Ovary (tissue), 10 donors: ENCODE measurements around the gene ZNF124. TPM values are rescaled to one million over a fixed set of nuclear protein-coding genes. Genes with fewer than 3 reads are reported as not detected.
"Not testable (repeated sequence)": the region's sequence is repeated elsewhere in the genome, so short reads cannot be mapped to it uniquely, and the experiment has no call there.

Experiments used
- DNase-seq, 5 donors: peaks; one replicate each; pipeline ENCODE4 v3.0.0-alpha.2; 2019 to 2020
- H3K27ac ChIP-seq, 2 donors: fragments of 200-600 bp; one replicate each; pipeline versions ENCODE4 v1.5.1 to v1.8.0; 2019 to 2022
- H3K27me3 ChIP-seq: fragments of 200-600 bp; one replicate; pipeline ENCODE4 v1.8.0; 2022
- H3K36me3 ChIP-seq: fragments of 200-600 bp; sonication (generic); one replicate; pipeline ENCODE4 v1.5.1; 2019
- H3K4me1 ChIP-seq: one replicate; pipeline ENCODE4 v1.8.1; 2013; ENCODE audit warnings: mild to moderate bottlenecking, moderate library complexity; ENCODE audit not compliant: insufficient read depth
- H3K4me3 ChIP-seq: fragments of 200-600 bp; sonication (generic); one replicate; pipeline ENCODE4 v1.5.1; 2017
- H3K9me3 ChIP-seq, 2 donors: fragments of 200-600 bp in 1 of 2; sonication (generic) in 1 of 2; one replicate each; pipeline versions ENCODE4 v1.5.1 to v1.8.1; 2013 to 2019; ENCODE audit warnings: mild to moderate bottlenecking in 1 of 2, moderate library complexity in 1 of 2
- EP300 ChIP-seq: sonication (generic); formaldehyde crosslinking; IDR thresholded peaks from one replicate; pipeline ENCODE4 v1.6.1; 2017; ENCODE audit warnings: antibody characterized with exemption
- POLR2A ChIP-seq: fragments of 450-650 bp; IDR thresholded peaks from one replicate; pipeline ENCODE4 v1.6.1; 2017; ENCODE audit warnings: antibody characterized with exemption, mild to moderate bottlenecking, moderate library complexity
- WGBS, 3 donors: extraction: QIAGEN DNeasy Blood & Tissue Kit in 1 of 3; methylation state at CpG; one replicate each; pipeline versions ENCODE4 v1.1.5 to v1.1.7; 2013 to 2017; 5-methylcytosine and 5-hydroxymethylcytosine counted together
- intact Hi-C, 4 donors: fragments of 100-400 bp; cut with DNase I; formaldehyde crosslinking; loops; one replicate each; pipeline versions ENCODE4 v1.11.0 to v1.15.1; 2022 to 2023
- long read RNA-seq, 3 donors: library from polyadenylated mRNA in 2 of 3; unstranded in 2 of 3; transcript quantifications; one replicate each; pipeline ENCODE4 v2.0.0 and lab custom pipeline, GENCODE V29; 2021 to 2026
- polyA plus RNA-seq, 2 donors: library from polyadenylated mRNA; stranded (reverse); fragments of 200-250 nt in 1 of 2; fragments of 350-450 nt in 1 of 2; fragmentation: Illumina TruSeq in 1 of 2; extraction: RNeasy Lipid Tissue Mini Kit (QIAGEN cat#74804) in 1 of 2; gene quantifications; one replicate each; pipeline ENCODE4 v1.2.3, GENCODE V29; 2013 to 2014
- total RNA-seq, 7 donors: library from RNA; depleted of rRNA in 2 of 7; stranded (reverse); fragments of >200 nt in 2 of 7; fragmentation: NEBNext Ultra II Directional in 3 of 7; extraction: Animal tissue kit (Norgen Biotek cat#: 25700) in 3 of 7; gene quantifications; one replicate each; pipeline versions ENCODE4 v1.1.0 to v1.2.4, GENCODE V29; 2016 to 2023
- TF ChIP-seq, protein P1 (sequence below), 3 donors: fragments of 450-650 bp in 2 of 3; fragments of 200-600 bp in 1 of 3; IDR thresholded peaks; one replicate each; pipeline versions ENCODE4 v1.5.1 to v1.8.0; 2016 to 2022; ENCODE audit warnings: antibody characterized with exemption in 3 of 3, mild to moderate bottlenecking in 1 of 3
- donor health status: DM: no; HTN: no; CAD: no; lungs with moderate emphysema.
- donor health status: DM: no; HTN: no; CAD: no.
- donor health status: Bipolar disorder and iron deficiency.
- donor health status: DM: yes; HTN: yes; CAD: no.
- donor health status: DM: no; HTN: no; CAD: no.
- donor health status: DM: yes; HTN: yes; CAD: no.

The ZNF124 gene
- total RNA-seq (10 to 100 TPM; 33.3 to 94.6 (median 61.0) TPM), polyA plus RNA-seq (1 to 10 TPM; 3.4 to 4.0 TPM)
- long read RNA-seq, donor 1, transcript ZNF124-201 (4 exons, 1,674 nt) = major isoform, 14 of 22 reads
- long read RNA-seq, donor 1, partial matches to known transcripts = 3 of 22 reads
- long read RNA-seq, donor 1, other reads (novel, unspliced or antisense) = 1 of 22 reads
- long read RNA-seq, donor 2, transcript ZNF124-201 (4 exons, 1,674 nt) = major isoform, 5 of 10 reads
- long read RNA-seq, donor 2, partial matches to known transcripts = 0 of 10 reads
- long read RNA-seq, donor 2, other reads (novel, unspliced or antisense) = 0 of 10 reads
- long read RNA-seq, donor 3, partial matches to known transcripts = 0 of 11 reads
- long read RNA-seq, donor 3, other reads (novel, unspliced or antisense) = 3 of 11 reads

DNA sequence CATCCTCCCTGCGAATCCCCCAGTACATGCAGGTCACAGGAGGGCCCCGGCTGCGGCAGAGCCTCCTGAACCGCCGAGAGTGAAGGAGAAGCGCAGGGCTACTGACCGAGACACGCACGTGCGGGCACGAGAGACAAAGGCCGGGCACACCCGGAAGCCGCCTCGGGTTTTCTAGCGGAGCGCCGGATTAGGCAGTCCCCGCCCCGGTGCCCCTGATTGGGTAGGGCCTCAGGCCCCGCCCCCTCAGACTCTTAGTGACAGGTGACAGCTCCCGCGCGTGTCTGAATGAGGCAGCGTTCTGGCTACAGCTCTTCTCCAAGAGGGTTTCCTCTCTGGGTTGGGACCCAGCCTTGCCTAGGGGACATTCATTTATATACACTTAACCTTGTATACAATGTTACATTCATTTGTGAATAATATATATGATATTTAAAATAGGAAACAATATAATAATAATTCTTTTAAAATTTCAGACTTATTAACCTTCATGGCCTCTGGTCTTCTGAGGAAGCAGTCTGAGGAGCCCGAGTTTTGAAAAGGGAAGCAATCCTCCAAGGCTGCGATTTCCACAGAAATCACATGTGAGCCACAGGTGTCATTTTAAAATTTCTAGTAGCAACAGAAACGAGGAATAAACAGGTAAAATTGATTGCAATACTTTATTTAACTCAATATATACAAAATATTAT, at the start of gene ZNF124:
Gene ZNF124 (minus strand): TSS at position 146 of the 689 bp plus-strand sequence. CDS start 143 bp downstream, at position 3.
- H3K4me1 ChIP-seq, intact Hi-C loops: not testable (repeated sequence)
- 13 to 24% (median 20%) methylated on average over 3 to 7 of the region's 28 CpGs for WGBS, 3 donors

DNA sequence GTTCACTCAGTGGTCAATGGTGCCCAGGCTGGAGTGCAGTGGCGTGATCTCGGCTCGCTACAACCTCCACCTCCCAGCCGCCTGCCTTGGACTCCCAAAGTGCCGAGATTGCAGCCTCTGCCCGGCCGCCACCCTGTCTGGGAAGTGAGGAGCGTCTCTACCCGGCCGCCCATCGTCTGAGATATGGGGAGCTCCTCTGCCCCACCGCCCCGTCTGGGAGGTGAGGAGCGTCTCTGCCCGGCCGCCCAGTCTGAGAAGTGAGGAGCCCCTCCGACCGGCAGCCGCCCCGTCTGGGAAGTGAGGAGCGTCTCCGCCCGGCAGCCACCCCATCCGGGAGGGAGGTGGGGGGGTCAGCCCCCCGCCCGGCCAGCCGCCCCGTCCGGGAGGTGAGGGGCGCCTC, 48.5 kb upstream of the ZNF124 start:
- H3K27me3 ChIP-seq, DNase-seq, H3K36me3 ChIP-seq, H3K4me1 ChIP-seq, intact Hi-C loops, H3K4me3 ChIP-seq, H3K9me3 ChIP-seq, H3K27ac ChIP-seq: not testable (repeated sequence)
- 95 to 96% (median 96%) methylated on average over 18 to 24 of the region's 30 CpGs for WGBS, 3 donors

More for the DNA sequence above, at the start of gene ZNF124:
- H3K4me3 ChIP-seq, H3K9me3 ChIP-seq, H3K36me3 ChIP-seq, H3K27ac ChIP-seq, DNase-seq, H3K27me3 ChIP-seq: not testable (repeated sequence)

DNA sequence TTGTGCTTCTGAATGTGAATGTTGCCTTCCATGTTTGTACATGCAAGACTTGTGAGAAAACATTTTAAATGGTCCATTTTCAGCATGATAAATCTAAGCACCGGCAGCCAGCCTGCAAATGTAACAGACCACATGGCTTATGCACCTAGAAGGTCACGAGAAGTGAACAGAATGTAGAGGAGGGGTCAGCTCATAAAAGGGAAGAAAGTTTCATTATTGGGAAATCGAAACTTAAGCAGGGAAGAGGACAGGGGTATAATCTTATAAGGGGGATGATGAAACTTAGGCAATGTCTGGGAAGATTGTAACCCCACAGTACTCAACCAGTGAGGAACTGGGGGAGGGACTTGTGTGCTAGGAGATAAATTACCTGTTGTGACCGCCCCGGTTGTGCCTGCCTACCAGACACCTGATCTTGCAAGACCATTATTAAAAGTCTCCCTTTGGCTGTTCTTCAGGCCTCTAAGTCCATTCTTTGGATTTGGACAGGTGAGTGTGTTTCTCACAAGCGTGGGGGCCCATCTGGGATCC, 46.4 kb upstream of the ZNF124 start:
- no peaks in the 10 kb centered on the region for H3K27me3 ChIP-seq
- H3K27ac ChIP-seq = no peak overlapping the region
- DNase-seq = no peak
- H3K4me3 ChIP-seq = no peak overlapping the region
- TF ChIP-seq EP300 = no peak
- intact Hi-C loops = no loop called here
- no peaks in the 10 kb centered on the region for H3K9me3 ChIP-seq
- no peaks in the 10 kb centered on the region for H3K4me1 ChIP-seq
- H3K36me3 ChIP-seq = no peaks in the 10 kb centered on the region
- WGBS, 3 donors = 81 to 90% (median 83%) methylated on average over 6 of the region's 6 CpGs

DNA sequence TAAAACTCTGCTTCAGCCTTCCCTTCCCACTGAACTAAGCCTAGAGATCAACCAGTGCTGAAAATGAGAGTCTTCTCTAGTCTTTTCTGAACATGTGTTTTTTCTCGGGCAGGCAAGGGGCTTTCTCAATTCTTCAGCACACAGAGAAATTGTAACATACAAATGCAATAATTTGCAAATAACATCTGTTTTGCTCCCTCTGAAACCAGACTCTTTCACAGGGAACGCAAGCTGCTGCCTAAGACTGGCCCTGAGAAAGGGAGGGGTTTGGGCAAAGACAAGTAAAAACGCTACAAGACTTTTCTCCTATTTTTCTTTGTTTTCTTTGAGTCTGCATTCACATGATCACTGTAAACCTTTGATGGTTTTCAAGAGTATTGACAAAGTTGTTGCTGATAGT, 44.4 kb upstream of the ZNF124 start:
- 26 to 36% (median 28%) methylated on average over 3 of the region's 3 CpGs for WGBS, 3 donors
- TF ChIP-seq POLR2A (no peak), EP300 (no peak)
- TF ChIP-seq, protein P1, sequence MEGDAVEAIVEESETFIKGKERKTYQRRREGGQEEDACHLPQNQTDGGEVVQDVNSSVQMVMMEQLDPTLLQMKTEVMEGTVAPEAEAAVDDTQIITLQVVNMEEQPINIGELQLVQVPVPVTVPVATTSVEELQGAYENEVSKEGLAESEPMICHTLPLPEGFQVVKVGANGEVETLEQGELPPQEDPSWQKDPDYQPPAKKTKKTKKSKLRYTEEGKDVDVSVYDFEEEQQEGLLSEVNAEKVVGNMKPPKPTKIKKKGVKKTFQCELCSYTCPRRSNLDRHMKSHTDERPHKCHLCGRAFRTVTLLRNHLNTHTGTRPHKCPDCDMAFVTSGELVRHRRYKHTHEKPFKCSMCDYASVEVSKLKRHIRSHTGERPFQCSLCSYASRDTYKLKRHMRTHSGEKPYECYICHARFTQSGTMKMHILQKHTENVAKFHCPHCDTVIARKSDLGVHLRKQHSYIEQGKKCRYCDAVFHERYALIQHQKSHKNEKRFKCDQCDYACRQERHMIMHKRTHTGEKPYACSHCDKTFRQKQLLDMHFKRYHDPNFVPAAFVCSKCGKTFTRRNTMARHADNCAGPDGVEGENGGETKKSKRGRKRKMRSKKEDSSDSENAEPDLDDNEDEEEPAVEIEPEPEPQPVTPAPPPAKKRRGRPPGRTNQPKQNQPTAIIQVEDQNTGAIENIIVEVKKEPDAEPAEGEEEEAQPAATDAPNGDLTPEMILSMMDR (IDR thresholded peaks at IDR 0.05) = no peak
- Histone ChIP-seq H3K36me3 (no peaks in the 10 kb centered on the region), H3K27ac (no peak overlapping the region), H3K27me3 (no peaks in the 10 kb centered on the region), H3K4me3 (no peak overlapping the region), H3K4me1 (no peaks in the 10 kb centered on the region), H3K9me3 (no peaks in the 10 kb centered on the region)
- DNase-seq = no peak
- intact Hi-C loops = no loop called here

DNA sequence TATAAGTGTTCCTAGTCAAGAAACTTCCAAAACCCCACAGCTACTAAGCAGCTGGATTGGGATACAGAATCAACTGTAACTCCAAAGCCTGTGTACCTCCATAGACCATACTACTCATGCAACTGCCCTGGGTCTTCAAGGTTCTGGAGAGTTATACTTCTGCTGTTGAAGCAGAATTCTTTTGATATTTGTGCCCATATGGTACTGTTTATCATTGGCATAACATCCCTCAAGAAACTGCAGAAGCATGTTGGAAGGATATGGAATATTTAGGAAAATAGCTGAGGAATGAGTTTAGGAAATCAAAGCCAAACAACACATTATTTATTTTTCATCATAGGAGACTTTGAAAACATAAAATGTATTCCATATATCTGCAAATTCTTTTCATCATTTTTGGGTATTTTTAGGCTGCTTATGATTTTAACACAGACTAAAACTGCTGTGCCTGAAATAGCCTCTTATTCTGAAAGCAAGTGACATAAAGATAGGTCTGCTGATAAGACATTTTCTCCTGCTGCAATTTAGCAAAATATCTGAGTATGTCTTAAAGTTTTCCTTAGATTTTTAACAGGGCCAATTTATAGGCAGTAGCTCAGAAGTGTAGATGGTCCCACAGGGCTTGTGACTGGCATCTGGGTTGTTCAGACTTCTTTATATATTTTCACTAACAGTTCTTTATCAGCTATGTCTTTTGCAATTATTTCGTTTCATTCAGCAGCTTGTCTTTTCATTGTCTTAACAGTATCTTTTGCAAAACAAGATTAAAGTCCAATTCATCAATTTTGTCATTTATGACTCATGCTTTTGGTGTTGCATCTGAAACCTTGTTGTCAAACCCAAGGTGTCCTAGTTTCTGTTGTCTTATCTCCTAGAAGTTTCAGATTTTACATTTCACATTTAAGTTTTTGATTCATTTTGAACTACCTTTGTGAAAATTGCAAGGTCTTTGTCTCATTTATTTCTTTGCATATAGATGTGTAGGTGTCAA, 41.1 kb upstream of the ZNF124 start:
- Histone ChIP-seq H3K27ac (no peak overlapping the region), H3K27me3 (no peaks in the 10 kb centered on the region), H3K4me1 (peaks cover 3% of the 10 kb centered on the region), H3K4me3 (no peak overlapping the region), H3K36me3 (no peaks in the 10 kb centered on the region), H3K9me3 (no peaks in the 10 kb centered on the region)
- WGBS, 3 donors = 30 to 41% (median 34%) methylated on average over 1 of the region's 1 CpG
- no peak for DNase-seq
- intact Hi-C loops = no loop called here
- no peak for TF ChIP-seq EP300
- TF ChIP-seq POLR2A = no peak
- TF ChIP-seq, protein P1 (IDR thresholded peaks at IDR 0.05) = no peak
